Cardiac muscle cell (in vitro differentiated cells and primary cell): Measurements from ENCODE around the gene PCF11. TPM values are rescaled to one million over a fixed set of nuclear protein-coding genes. Genes with fewer than 3 reads are reported as not detected.

Experiments used
- DNase-seq, 2 donors: peaks; one replicate each; pipeline versions ENCODE4 v3.0.0 to v3.0.0-alpha.2; 2010 to 2017; ENCODE audit warnings: low read depth in 1 of 2, low spot score in 1 of 2
- H3K27ac ChIP-seq: fragments of 200-600 bp; sonication (generic); 2 replicates; pipeline ENCODE4 v1.5.1; 2016
- H3K27me3 ChIP-seq: fragments of 200-600 bp; sonication (generic); 2 replicates; pipeline ENCODE4 v1.6.0; 2016; ENCODE audit warnings: control low read depth
- H3K36me3 ChIP-seq: fragments of 200-600 bp; sonication (generic); 2 replicates; pipeline ENCODE4 v1.5.1; 2016; ENCODE audit warnings: control low read depth
- H3K4me1 ChIP-seq: fragments of 200-600 bp; sonication (generic); 2 replicates; pipeline ENCODE4 v1.8.1; 2017; ENCODE audit warnings: low read depth, mild to moderate bottlenecking, mixed run types
- H3K4me3 ChIP-seq: fragments of 200-600 bp; sonication (generic); 2 replicates; pipeline ENCODE4 v1.5.1; 2016; ENCODE audit warnings: mild to moderate bottlenecking
- H3K9me3 ChIP-seq: fragments of 200-600 bp; sonication (generic); 2 replicates; pipeline ENCODE4 v1.5.1; 2017; ENCODE audit warnings: low read depth, mild to moderate bottlenecking, control low read depth
- polyA plus RNA-seq: library from polyadenylated mRNA; unstranded; fragments of >200 nt; fragmentation: Nextera tagmentation; extraction: Ambion mirVana; gene quantifications from 2 replicates; pipeline ENCODE4 v1.2.1, GENCODE V29; 2016
- total RNA-seq: library from RNA; depleted of rRNA; stranded (reverse); fragments of >200 nt; gene quantifications from 2 replicates; pipeline ENCODE4 v1.2.3, GENCODE V29; 2016
- TF ChIP-seq, protein P1 (sequence below): IDR thresholded peaks from 2 replicates; pipeline ENCODE4 v1.5.1; 2012; ENCODE audit warnings: low read depth, mild to moderate bottlenecking, low read length

Gene PCF11
- total and polyA plus RNA-seq, 2 experiments from 2014 or later, result 14.5 to 204 TPM

DNA sequence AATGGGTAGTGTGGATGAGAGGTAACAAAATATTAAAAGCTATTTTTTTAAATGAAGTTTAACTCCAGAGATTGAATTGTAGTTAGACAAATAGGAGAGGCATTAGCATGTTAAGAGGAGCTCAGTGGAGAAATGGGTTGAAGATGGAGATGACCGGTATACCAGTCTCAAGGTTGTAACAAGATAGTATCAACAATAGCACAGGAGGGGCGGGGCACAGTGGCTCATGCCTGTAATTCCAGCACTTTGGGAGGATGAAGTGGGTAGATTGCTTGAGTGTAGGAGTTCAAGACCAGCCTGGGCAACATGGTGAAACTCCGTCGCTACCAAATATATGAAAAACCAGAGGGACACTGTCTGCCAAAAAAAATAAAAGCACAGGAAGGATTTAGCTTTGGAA, 30.5 kb downstream of the PCF11 start:
- no peaks in the 10 kb centered on the region for H3K27me3 ChIP-seq
- TF ChIP-seq, protein P1, sequence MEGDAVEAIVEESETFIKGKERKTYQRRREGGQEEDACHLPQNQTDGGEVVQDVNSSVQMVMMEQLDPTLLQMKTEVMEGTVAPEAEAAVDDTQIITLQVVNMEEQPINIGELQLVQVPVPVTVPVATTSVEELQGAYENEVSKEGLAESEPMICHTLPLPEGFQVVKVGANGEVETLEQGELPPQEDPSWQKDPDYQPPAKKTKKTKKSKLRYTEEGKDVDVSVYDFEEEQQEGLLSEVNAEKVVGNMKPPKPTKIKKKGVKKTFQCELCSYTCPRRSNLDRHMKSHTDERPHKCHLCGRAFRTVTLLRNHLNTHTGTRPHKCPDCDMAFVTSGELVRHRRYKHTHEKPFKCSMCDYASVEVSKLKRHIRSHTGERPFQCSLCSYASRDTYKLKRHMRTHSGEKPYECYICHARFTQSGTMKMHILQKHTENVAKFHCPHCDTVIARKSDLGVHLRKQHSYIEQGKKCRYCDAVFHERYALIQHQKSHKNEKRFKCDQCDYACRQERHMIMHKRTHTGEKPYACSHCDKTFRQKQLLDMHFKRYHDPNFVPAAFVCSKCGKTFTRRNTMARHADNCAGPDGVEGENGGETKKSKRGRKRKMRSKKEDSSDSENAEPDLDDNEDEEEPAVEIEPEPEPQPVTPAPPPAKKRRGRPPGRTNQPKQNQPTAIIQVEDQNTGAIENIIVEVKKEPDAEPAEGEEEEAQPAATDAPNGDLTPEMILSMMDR, result no peak
- no peak overlapping the region for H3K4me3 ChIP-seq
- no peak for DNase-seq
- no peaks in the 10 kb centered on the region for H3K9me3 ChIP-seq
- peaks cover 34% of the 10 kb centered on the region for H3K36me3 ChIP-seq
- peaks cover 3% of the 10 kb centered on the region for H3K4me1 ChIP-seq
- H3K27ac ChIP-seq, result no peak overlapping the region

DNA sequence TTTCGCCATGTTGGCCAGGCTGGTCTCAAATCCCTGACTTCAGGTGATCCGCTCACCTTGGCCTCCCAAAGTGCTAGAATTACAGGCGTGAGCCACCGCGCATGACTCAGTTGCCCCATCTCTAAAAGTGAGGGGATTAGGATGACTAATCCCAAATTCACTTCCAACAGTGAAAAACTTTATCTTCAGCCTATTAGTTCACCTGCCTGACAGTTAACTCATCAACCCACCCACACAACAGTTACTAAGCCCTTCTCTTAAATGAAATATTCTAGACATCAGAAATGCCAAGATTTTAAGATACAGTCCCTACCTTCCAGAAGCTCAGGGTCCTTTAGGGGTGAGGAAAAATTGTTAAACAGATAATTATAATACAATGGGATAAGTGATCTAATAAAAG, 34.6 kb downstream of the PCF11 start:
- TF ChIP-seq, protein P1, result no peak

DNA sequence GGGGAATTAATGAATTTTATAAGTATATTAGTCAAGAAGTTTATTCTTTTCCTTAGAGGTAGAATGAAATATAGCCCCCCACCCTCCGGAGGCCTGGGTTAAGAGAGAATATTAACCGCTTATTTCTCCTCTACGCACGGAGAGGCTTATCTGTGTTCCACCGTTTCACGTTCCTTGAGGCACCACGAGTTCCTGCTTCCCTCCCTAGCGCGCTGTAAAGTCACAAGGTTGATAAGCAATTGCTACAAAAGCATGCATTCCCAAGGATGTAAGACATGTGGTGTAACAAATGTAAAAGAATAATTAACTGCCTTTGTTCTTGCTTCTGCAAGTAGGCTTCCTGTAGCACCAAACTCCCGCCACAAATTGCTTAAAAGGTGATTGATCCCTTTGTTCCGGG, 35.1 kb downstream of the PCF11 start:
- Histone ChIP-seq H3K27ac (no peak overlapping the region), H3K36me3 (peaks cover 8% of the 10 kb centered on the region), H3K4me3 (no peak overlapping the region), H3K27me3 (no peaks in the 10 kb centered on the region), H3K4me1 (peaks cover 16% of the 10 kb centered on the region), H3K9me3 (no peaks in the 10 kb centered on the region)
- DNase-seq, result no peak
- TF ChIP-seq, protein P1, result no peak

More for the DNA sequence above, 34.6 kb downstream of the PCF11 start:
- Histone ChIP-seq H3K4me3 (no peak overlapping the region), H3K27me3 (no peaks in the 10 kb centered on the region), H3K27ac (no peak overlapping the region), H3K36me3 (peaks cover 8% of the 10 kb centered on the region), H3K4me1 (peaks cover 16% of the 10 kb centered on the region), H3K9me3 (no peaks in the 10 kb centered on the region)
- no peak for DNase-seq

DNA sequence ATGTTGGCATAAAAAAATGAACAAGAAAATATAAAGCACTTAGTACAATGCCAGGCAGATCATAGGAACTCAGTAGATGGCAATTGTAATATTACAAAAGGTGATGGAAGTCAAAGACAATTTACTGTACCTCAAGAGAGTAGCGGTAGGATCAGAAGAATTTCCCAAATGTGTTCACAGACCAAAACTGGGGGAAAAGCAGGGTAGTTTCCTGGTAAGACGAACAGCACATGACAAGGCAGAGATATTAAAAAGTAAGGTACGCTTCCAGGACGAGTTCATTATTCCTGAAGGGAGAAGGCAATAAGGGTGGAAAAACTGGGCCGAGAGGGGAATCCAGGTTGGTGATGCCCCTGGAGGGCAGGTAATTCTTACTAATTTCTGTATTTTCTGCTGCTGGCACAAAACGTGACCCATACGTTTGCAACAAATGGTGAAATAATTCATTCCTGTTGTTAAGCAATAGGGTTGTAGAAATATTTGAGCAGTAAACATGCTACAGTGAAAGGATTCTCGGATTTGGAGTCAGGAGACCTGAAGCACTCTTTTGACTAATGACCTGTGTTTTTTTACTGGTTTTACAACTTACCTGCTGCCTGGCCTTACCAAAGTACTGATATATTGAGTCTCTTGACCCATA, 35.8 kb downstream of the PCF11 start:
- peaks cover 8% of the 10 kb centered on the region for H3K36me3 ChIP-seq
- peak overlapping the region; percentile 68 for H3K27ac ChIP-seq
- no peaks in the 10 kb centered on the region for H3K9me3 ChIP-seq
- TF ChIP-seq, protein P1, result no peak
- H3K4me3 ChIP-seq, result peak overlapping the region; percentile 74
- no peaks in the 10 kb centered on the region for H3K27me3 ChIP-seq
- peak in 1 of 2 donors; percentile 40 for DNase-seq
- H3K4me1 ChIP-seq, result peaks cover 16% of the 10 kb centered on the region

DNA sequence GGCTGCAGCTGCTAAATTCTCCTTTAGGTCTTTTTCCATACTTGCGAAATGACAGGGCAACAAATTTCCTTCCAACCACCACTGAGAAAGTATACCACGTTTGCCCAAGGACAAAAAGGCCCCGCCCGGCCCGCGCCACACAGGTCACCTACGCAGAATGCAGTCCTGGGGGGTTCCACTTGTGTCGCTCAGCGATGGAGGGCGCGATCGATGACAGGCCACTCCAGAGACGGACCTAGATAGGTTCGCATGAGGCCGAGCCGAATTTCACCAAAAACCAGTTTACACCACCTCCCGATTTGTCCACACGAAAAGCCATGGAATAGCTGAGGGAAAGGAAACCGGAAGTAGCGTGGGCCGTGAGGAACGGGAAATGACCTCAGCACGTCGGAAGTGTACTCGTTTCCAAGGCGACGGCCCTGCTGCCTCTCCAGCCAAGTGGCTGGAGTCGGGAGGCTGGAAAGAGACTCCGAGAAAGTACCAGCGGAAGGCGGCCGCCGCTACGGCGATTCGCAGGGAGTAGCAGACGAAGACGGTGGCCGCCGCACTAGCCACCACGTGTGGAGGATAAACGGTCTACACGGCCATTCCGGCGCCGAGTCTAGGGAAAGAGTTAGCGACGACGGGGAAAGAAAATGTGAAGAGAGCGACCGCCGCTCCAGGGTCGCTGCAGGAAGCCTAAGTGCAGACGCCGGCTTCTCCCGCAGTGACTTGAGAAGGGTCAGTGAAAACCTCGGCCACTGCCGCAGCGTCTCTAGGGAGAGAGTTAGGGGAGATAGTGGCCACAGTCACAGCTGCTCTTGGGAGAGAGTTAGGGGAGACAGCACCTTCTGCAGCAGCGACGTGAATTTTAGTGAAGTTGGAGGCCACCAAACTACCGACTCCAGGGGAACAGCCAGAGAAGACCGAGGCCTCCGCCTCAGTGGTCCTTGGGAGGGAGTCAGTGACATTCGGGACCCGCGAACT, 36.7 kb downstream of the PCF11 start, which contains the start of gene ANKRD42:
TSS of gene ANKRD42 (plus strand) at position 398 of the 966 bp plus-strand sequence. CDS start 959 bp downstream, outside the sequence.
- Histone ChIP-seq H3K9me3 (no peaks in the 10 kb centered on the region), H3K27ac (peak within 1 kb of the TSS; percentile 68), H3K27me3 (no peaks in the 10 kb centered on the region), H3K4me3 (peak within 1 kb of the TSS; percentile 74), H3K36me3 (peaks cover 9% of the 10 kb centered on the region), H3K4me1 (peaks cover 16% of the 10 kb centered on the region)
- DNase-seq, result peak; percentile 98
- TF ChIP-seq, protein P1, result no peak
